ENCODE measurements around the gene SGO1.

SGO1 gene

GRCh38 chr3:20121088-20121487 lies 64.9 kb downstream of the SGO1 start:
- H3K27ac ChIP-seq, result no peak overlapping the region
- H3K9ac ChIP-seq, result no peak overlapping the region
- H3K4me2 ChIP-seq, result no peak overlapping the region
- TF ChIP-seq Cebpa-rat (IDR thresholded peaks at IDR 0.05), result no peak
- H3K4me3 ChIP-seq, result no peak overlapping the region
- H3K9me3 ChIP-seq (replicated peaks in 1 of 11), result no peaks in the 10 kb centered on the region
- H3K27me3 ChIP-seq, result no peaks in the 10 kb centered on the region
- H3K36me3 ChIP-seq, result peaks cover 30 to 63% (median 36%) of the 10 kb centered on the region in 11 experiments
- peaks cover 7 to 10% (median 8%) of the 10 kb centered on the region in 10 experiments for H3K4me1 ChIP-seq
- H4K20me1 ChIP-seq, result no peaks in the 10 kb centered on the region
